Nephron (organoid): ENCODE data around the gene TPCN2.
"Not testable (repeated sequence)": the region's sequence is repeated elsewhere in the genome, so short reads cannot be mapped to it uniquely, and the experiment has no call there.

Experiments
- H3K27ac Mint-ChIP-seq, 3 experiments: 2 replicates each; pipeline ENCODE4 v1.8.0; 2020; ENCODE audit warnings: mixed read lengths in 3 of 3, mild to moderate bottlenecking in 2 of 3, moderate library complexity in 1 of 3
- H3K27me3 Mint-ChIP-seq: 2 replicates; pipeline ENCODE4 v1.8.0; 2021; ENCODE audit warnings: low read depth, mild to moderate bottlenecking, moderate library complexity, mixed read lengths
- H3K36me3 Mint-ChIP-seq: 2 replicates; pipeline ENCODE4 v1.8.0; 2020; ENCODE audit warnings: low read depth, mixed read lengths
- H3K4me1 Mint-ChIP-seq: 2 replicates; pipeline ENCODE4 v1.8.0; 2020; ENCODE audit warnings: mixed read lengths
- H3K4me3 Mint-ChIP-seq, 3 experiments: 2 replicates each; pipeline ENCODE4 v1.8.0; 2020; ENCODE audit warnings: mild to moderate bottlenecking in 3 of 3, mixed read lengths in 3 of 3, moderate library complexity in 2 of 3
- H3K9me3 Mint-ChIP-seq: 2 replicates; pipeline ENCODE4 v1.8.0; 2020; ENCODE audit warnings: mixed read lengths
- CTCF ChIP-seq, 3 experiments: fragments of 200-600 bp; sonication (generic); IDR thresholded peaks; one replicate each; pipeline ENCODE4 v1.5.0; 2021; ENCODE audit warnings: antibody characterized with exemption in 3 of 3; ENCODE audit not compliant: unreplicated experiment in 3 of 3

The TPCN2 gene

GRCh38 chr11:69137151-69137844 lies 88.6 kb downstream of the TPCN2 start:
- no peak for TF ChIP-seq CTCF (IDR thresholded peaks at IDR 0.05; ENCODE audit: unreplicated experiment in 3 of 3)
- Mint-ChIP-seq H3K4me3 (no peak overlapping the region), H3K4me1 (no peaks in the 10 kb centered on the region), H3K9me3 (peaks cover 10% of the 10 kb centered on the region), H3K27me3 (peaks cover 4% of the 10 kb centered on the region), H3K36me3 (peaks cover 4% of the 10 kb centered on the region), H3K27ac (no peak overlapping the region)

- H3K4me1 Mint-ChIP-seq = no peaks in the 10 kb centered on the region
- peaks cover 4% of the 10 kb centered on the region for H3K36me3 Mint-ChIP-seq
- H3K27ac Mint-ChIP-seq = no peak overlapping the region
- no peak for TF ChIP-seq CTCF (IDR thresholded peaks at IDR 0.05; ENCODE audit: unreplicated experiment in 3 of 3)
- H3K4me3 Mint-ChIP-seq = no peak overlapping the region
- peaks cover 4% of the 10 kb centered on the region for H3K27me3 Mint-ChIP-seq
- H3K9me3 Mint-ChIP-seq = peaks cover 10% of the 10 kb centered on the region
Observed at GRCh38 chr11:69138265-69138664, 89.5 kb downstream of the TPCN2 start.

GRCh38 chr11:69140161-69140560 lies 91.4 kb downstream of the TPCN2 start:
- peaks cover 14% of the 10 kb centered on the region for H3K36me3 Mint-ChIP-seq
- H3K4me1 Mint-ChIP-seq, H3K27me3 Mint-ChIP-seq, H3K4me3 Mint-ChIP-seq, H3K27ac Mint-ChIP-seq: not testable (repeated sequence)
- H3K9me3 Mint-ChIP-seq = peaks cover 15% of the 10 kb centered on the region

- Mint-ChIP-seq H3K36me3 (peaks cover 15% of the 10 kb centered on the region), H3K27me3 (no peaks in the 10 kb centered on the region), H3K27ac (no peak overlapping the region), H3K4me1 (no peaks in the 10 kb centered on the region), H3K4me3 (no peak overlapping the region), H3K9me3 (peaks cover 18% of the 10 kb centered on the region)
- no peak for TF ChIP-seq CTCF (IDR thresholded peaks at IDR 0.05; ENCODE audit: unreplicated experiment in 3 of 3)
Observed at GRCh38 chr11:69140635-69141034, 91.9 kb downstream of the TPCN2 start.

GRCh38 chr11:69141742-69142141 lies 93.0 kb downstream of the TPCN2 start:
- Mint-ChIP-seq H3K9me3 (peaks cover 25% of the 10 kb centered on the region), H3K27ac (no peak overlapping the region), H3K4me1 (no peaks in the 10 kb centered on the region), H3K36me3 (peaks cover 21% of the 10 kb centered on the region), H3K27me3 (no peaks in the 10 kb centered on the region), H3K4me3 (no peak overlapping the region)
- TF ChIP-seq CTCF (IDR thresholded peaks at IDR 0.05; ENCODE audit: unreplicated experiment in 3 of 3) = no peak

- H3K4me1 Mint-ChIP-seq = no peaks in the 10 kb centered on the region
- no peak for TF ChIP-seq CTCF (IDR thresholded peaks at IDR 0.05; ENCODE audit: unreplicated experiment in 3 of 3)
- H3K36me3 Mint-ChIP-seq = peaks cover 22% of the 10 kb centered on the region
- H3K9me3 Mint-ChIP-seq = peaks cover 30% of the 10 kb centered on the region
- H3K4me3 Mint-ChIP-seq = no peak overlapping the region
- H3K27me3 Mint-ChIP-seq = no peaks in the 10 kb centered on the region
- no peak overlapping the region for H3K27ac Mint-ChIP-seq
Observed at GRCh38 chr11:69142895-69143294, 94.2 kb downstream of the TPCN2 start.
